ENCODE data around the gene SCAF1. TPM values are rescaled to one million over a fixed set of nuclear protein-coding genes. Genes with fewer than 3 reads are reported as not detected.
A peak's percentile ranks its signal among the peaks of the same experiment; 100 is the strongest.

Gene SCAF1
- total and polyA plus RNA-seq, 2 donors = 3.2 to 17.2 TPM

GRCh38 chr19:49691243-49692146 lies 49.5 kb downstream of the SCAF1 start:
- Histone ChIP-seq H3K36me3 (ENCODE audit: control insufficient read depth in 2 of 2, insufficient read depth in 2 of 2, low read length in 1 of 2) (peaks cover 7 to 16% of the 10 kb centered on the region in 2 donors), H3K9me3 (ENCODE audit: control insufficient read depth in 2 of 2, insufficient read depth in 1 of 2, low read length in 1 of 2) (peaks cover 0 to 20% of the 10 kb centered on the region in 2 donors), H3K4me3 (ENCODE audit: low read length in 2 of 2) (peak overlapping the region; percentile 16 to 34), H3K27me3 (ENCODE audit: control insufficient read depth in 2 of 2, insufficient read depth in 1 of 2, low read length in 1 of 2) (peaks cover 23 to 49% of the 10 kb centered on the region in 2 donors), H3K27ac (ENCODE audit: low read depth in 1 of 2, low read length in 1 of 2) (no peak overlapping the region), H3K4me1 (ENCODE audit: control insufficient read depth in 2 of 2, insufficient read depth in 2 of 2, low read length in 2 of 2) (peaks cover 4 to 15% of the 10 kb centered on the region in 2 donors)
- 19% methylated on average over 39 of the region's 39 CpGs for WGBS
- DNase-seq (ENCODE audit: low read depth in 6 of 9, low spot score in 9 of 9) = peak in 1 of 9 donors; percentile 44

DNA sequence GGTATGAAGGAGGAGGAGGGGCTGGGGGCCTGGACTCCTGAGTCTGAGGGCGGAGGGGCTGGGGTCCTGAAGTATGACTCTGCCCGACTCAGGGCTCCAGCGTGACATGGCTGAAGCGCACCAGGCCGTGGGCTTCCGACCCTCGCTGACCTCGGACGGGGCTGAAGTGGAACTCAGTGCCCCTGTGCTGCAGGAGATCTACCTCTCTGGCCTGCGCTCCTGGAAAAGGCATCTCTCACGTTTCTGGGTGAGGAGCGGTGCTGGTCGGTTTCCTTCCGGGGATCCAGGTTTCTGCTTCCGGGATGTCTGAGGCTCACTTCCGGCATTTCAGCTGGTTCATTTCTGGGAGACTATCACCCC lies 50.1 kb downstream of the SCAF1 start:
- Histone ChIP-seq H3K27ac (ENCODE audit: low read depth in 1 of 2, low read length in 1 of 2) (no peak overlapping the region), H3K36me3 (ENCODE audit: control insufficient read depth in 2 of 2, insufficient read depth in 2 of 2, low read length in 1 of 2) (peaks cover 3 to 9% of the 10 kb centered on the region in 2 donors), H3K9me3 (ENCODE audit: control insufficient read depth in 2 of 2, insufficient read depth in 1 of 2, low read length in 1 of 2) (peaks cover 0 to 20% of the 10 kb centered on the region in 2 donors), H3K4me1 (ENCODE audit: control insufficient read depth in 2 of 2, insufficient read depth in 2 of 2, low read length in 2 of 2) (peaks cover 4 to 15% of the 10 kb centered on the region in 2 donors), H3K27me3 (ENCODE audit: control insufficient read depth in 2 of 2, insufficient read depth in 1 of 2, low read length in 1 of 2) (peaks cover 23 to 49% of the 10 kb centered on the region in 2 donors), H3K4me3 (ENCODE audit: low read length in 2 of 2) (no peak overlapping the region)
- 89% methylated on average over 16 of the region's 16 CpGs for WGBS
- DNase-seq (ENCODE audit: low read depth in 6 of 9, low spot score in 9 of 9) = no peak

- H3K9me3 ChIP-seq (ENCODE audit: control insufficient read depth in 2 of 2, insufficient read depth in 1 of 2, low read length in 1 of 2) = peaks cover 0 to 6% of the 10 kb centered on the region in 2 donors
- H3K27me3 ChIP-seq (ENCODE audit: control insufficient read depth in 2 of 2, insufficient read depth in 1 of 2, low read length in 1 of 2) = peaks cover 6 to 33% of the 10 kb centered on the region in 2 donors
- no peak overlapping the region for H3K27ac ChIP-seq (ENCODE audit: low read depth in 1 of 2, low read length in 1 of 2)
- H3K36me3 ChIP-seq (ENCODE audit: control insufficient read depth in 2 of 2, insufficient read depth in 2 of 2, low read length in 1 of 2) = no peaks in the 10 kb centered on the region
- DNase-seq (ENCODE audit: low read depth in 6 of 9, low spot score in 9 of 9) = no peak
- WGBS = 89% methylated on average over 6 of the region's 6 CpGs
- H3K4me3 ChIP-seq (ENCODE audit: low read length in 2 of 2) = no peak overlapping the region
- peaks cover 0 to 7% of the 10 kb centered on the region in 2 donors for H3K4me1 ChIP-seq (ENCODE audit: control insufficient read depth in 2 of 2, insufficient read depth in 2 of 2, low read length in 2 of 2)
Measured at GRCh38 chr19:49696115-49696514, 54.1 kb downstream of the SCAF1 start.

DNA sequence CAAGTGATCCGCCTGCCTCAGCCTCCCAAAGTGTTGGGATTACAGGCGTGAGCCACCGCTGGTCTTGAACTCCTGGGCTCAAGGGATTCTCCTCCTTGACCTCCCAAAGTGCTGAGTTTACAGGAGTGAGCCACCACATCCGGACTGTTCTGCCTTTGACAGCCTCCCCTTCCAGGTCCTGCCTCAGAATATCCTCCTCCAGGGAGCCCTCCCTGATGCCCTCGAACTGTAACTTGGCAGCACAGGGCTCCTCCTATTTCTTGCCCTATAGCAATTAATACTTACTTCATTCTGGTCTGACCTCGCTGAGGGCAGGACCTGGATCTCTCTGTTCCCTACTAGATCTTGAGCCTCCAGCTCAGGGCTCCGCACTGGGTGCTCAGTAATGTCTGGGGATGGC lies 54.9 kb downstream of the SCAF1 start:
- Histone ChIP-seq H3K27me3 (ENCODE audit: control insufficient read depth in 2 of 2, insufficient read depth in 1 of 2, low read length in 1 of 2) (peaks cover 6 to 30% of the 10 kb centered on the region in 2 donors), H3K36me3 (ENCODE audit: control insufficient read depth in 2 of 2, insufficient read depth in 2 of 2, low read length in 1 of 2) (no peaks in the 10 kb centered on the region), H3K4me1 (ENCODE audit: control insufficient read depth in 2 of 2, insufficient read depth in 2 of 2, low read length in 2 of 2) (no peaks in the 10 kb centered on the region), H3K4me3 (ENCODE audit: low read length in 2 of 2) (no peak overlapping the region), H3K9me3 (ENCODE audit: control insufficient read depth in 2 of 2, insufficient read depth in 1 of 2, low read length in 1 of 2) (no peaks in the 10 kb centered on the region), H3K27ac (ENCODE audit: low read depth in 1 of 2, low read length in 1 of 2) (no peak overlapping the region)
- DNase-seq (ENCODE audit: low read depth in 6 of 9, low spot score in 9 of 9) = no peak
- 97% methylated on average over 7 of the region's 7 CpGs for WGBS

GRCh38 chr19:49699364-49699763 lies 57.4 kb downstream of the SCAF1 start:
- Histone ChIP-seq H3K27ac (ENCODE audit: low read depth in 1 of 2, low read length in 1 of 2) (no peak overlapping the region), H3K4me3 (ENCODE audit: low read length in 2 of 2) (no peak overlapping the region), H3K9me3 (ENCODE audit: control insufficient read depth in 2 of 2, insufficient read depth in 1 of 2, low read length in 1 of 2) (no peaks in the 10 kb centered on the region), H3K4me1 (ENCODE audit: control insufficient read depth in 2 of 2, insufficient read depth in 2 of 2, low read length in 2 of 2) (no peaks in the 10 kb centered on the region), H3K36me3 (ENCODE audit: control insufficient read depth in 2 of 2, insufficient read depth in 2 of 2, low read length in 1 of 2) (no peaks in the 10 kb centered on the region), H3K27me3 (ENCODE audit: control insufficient read depth in 2 of 2, insufficient read depth in 1 of 2, low read length in 1 of 2) (peaks cover 4 to 15% of the 10 kb centered on the region in 2 donors)
- 94% methylated on average over 5 of the region's 5 CpGs for WGBS
- DNase-seq (ENCODE audit: low read depth in 6 of 9, low spot score in 9 of 9) = no peak

DNA sequence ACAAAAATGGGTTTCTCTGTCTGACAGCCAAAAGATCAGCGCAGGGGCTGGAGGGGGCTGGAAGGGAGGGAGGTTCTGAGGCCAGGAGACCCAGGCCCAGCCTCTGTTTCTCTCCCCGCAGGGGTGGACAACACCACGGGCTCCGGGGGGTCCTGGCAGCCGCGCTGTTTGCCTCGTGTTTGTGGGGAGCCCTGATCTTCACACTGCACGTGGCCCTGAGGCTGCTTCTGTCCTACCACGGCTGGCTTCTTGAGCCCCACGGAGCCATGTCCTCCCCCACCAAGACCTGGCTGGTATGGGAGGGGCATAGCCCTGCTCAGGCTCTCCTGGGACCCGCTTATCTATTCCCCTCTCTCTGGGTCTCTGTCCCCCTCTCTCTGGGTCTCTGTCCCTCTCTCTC lies 58.6 kb downstream of the SCAF1 start:
- H3K9me3 ChIP-seq (ENCODE audit: control insufficient read depth in 2 of 2, insufficient read depth in 1 of 2, low read length in 1 of 2) = no peaks in the 10 kb centered on the region
- no peak overlapping the region for H3K27ac ChIP-seq (ENCODE audit: low read depth in 1 of 2, low read length in 1 of 2)
- WGBS = 73% methylated on average over 11 of the region's 11 CpGs
- H3K4me1 ChIP-seq (ENCODE audit: control insufficient read depth in 2 of 2, insufficient read depth in 2 of 2, low read length in 2 of 2) = no peaks in the 10 kb centered on the region
- DNase-seq (ENCODE audit: low read depth in 6 of 9, low spot score in 9 of 9) = no peak
- H3K36me3 ChIP-seq (ENCODE audit: control insufficient read depth in 2 of 2, insufficient read depth in 2 of 2, low read length in 1 of 2) = no peaks in the 10 kb centered on the region
- peaks cover 4 to 15% of the 10 kb centered on the region in 2 donors for H3K27me3 ChIP-seq (ENCODE audit: control insufficient read depth in 2 of 2, insufficient read depth in 1 of 2, low read length in 1 of 2)
- H3K4me3 ChIP-seq (ENCODE audit: low read length in 2 of 2) = no peak overlapping the region

DNA sequence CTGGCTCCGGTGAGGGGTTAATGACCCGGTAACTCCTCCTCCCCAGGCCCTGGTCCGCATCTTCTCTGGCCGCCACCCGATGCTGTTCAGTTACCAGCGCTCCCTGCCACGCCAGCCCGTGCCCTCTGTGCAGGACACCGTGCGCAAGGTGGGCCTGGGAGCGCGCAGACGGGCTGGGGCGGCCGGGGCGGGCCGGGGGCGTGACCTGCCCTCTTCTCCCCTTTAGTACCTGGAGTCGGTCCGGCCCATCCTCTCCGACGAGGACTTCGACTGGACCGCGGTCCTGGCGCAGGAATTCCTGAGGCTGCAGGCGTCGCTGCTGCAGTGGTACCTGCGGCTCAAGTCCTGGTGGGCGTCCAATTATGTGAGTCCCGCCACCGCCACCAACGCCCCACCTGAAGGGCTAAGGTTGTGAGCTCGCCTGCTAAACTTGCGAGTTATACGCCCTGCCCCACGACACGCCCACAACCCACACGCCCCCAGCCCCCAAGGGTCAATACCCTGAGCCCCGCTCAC lies 59.3 kb downstream of the SCAF1 start:
- Histone ChIP-seq H3K4me3 (ENCODE audit: low read length in 2 of 2) (no peak overlapping the region), H3K27ac (ENCODE audit: low read depth in 1 of 2, low read length in 1 of 2) (no peak overlapping the region), H3K4me1 (ENCODE audit: control insufficient read depth in 2 of 2, insufficient read depth in 2 of 2, low read length in 2 of 2) (no peaks in the 10 kb centered on the region), H3K27me3 (ENCODE audit: control insufficient read depth in 2 of 2, insufficient read depth in 1 of 2, low read length in 1 of 2) (peaks cover 4 to 15% of the 10 kb centered on the region in 2 donors), H3K36me3 (ENCODE audit: control insufficient read depth in 2 of 2, insufficient read depth in 2 of 2, low read length in 1 of 2) (no peaks in the 10 kb centered on the region), H3K9me3 (ENCODE audit: control insufficient read depth in 2 of 2, insufficient read depth in 1 of 2, low read length in 1 of 2) (no peaks in the 10 kb centered on the region)
- WGBS = 48% methylated on average over 40 of the region's 40 CpGs
- DNase-seq (ENCODE audit: low read depth in 6 of 9, low spot score in 9 of 9) = no peak

- WGBS = 91% methylated on average over 22 of the region's 22 CpGs
Measured at GRCh38 chr19:49704888-49705642, 63.1 kb downstream of the SCAF1 start.

DNA sequence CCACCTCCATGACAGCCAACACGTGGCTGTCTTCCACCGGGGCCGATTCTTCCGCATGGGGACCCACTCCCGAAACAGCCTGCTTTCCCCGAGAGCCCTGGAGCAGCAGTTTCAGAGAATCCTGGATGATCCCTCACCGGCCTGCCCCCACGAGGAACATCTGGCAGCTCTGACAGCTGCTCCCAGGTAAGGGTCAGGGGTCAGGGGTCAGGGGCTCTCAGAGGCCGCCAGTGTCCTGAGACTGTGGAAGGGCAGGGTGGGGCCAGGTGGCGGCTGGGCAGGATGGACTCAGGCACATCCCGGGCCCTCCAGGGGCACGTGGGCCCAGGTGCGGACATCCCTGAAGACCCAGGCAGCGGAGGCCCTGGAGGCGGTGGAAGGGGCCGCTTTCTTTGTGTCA lies 63.9 kb downstream of the SCAF1 start:
- Histone ChIP-seq H3K4me1 (ENCODE audit: control insufficient read depth in 2 of 2, insufficient read depth in 2 of 2, low read length in 2 of 2) (no peaks in the 10 kb centered on the region), H3K9me3 (ENCODE audit: control insufficient read depth in 2 of 2, insufficient read depth in 1 of 2, low read length in 1 of 2) (no peaks in the 10 kb centered on the region), H3K36me3 (ENCODE audit: control insufficient read depth in 2 of 2, insufficient read depth in 2 of 2, low read length in 1 of 2) (no peaks in the 10 kb centered on the region), H3K27me3 (ENCODE audit: control insufficient read depth in 2 of 2, insufficient read depth in 1 of 2, low read length in 1 of 2) (peaks cover 4 to 7% of the 10 kb centered on the region in 2 donors), H3K4me3 (ENCODE audit: low read length in 2 of 2) (no peak overlapping the region), H3K27ac (ENCODE audit: low read depth in 1 of 2, low read length in 1 of 2) (no peak overlapping the region)
- no peak for DNase-seq (ENCODE audit: low read depth in 6 of 9, low spot score in 9 of 9)
- WGBS = 96% methylated on average over 16 of the region's 16 CpGs

More at GRCh38 chr19:49704888-49705642, 63.1 kb downstream of the SCAF1 start:
- Histone ChIP-seq H3K36me3 (ENCODE audit: control insufficient read depth in 2 of 2, insufficient read depth in 2 of 2, low read length in 1 of 2) (no peaks in the 10 kb centered on the region), H3K27ac (ENCODE audit: low read depth in 1 of 2, low read length in 1 of 2) (no peak overlapping the region), H3K4me3 (ENCODE audit: low read length in 2 of 2) (no peak overlapping the region), H3K9me3 (ENCODE audit: control insufficient read depth in 2 of 2, insufficient read depth in 1 of 2, low read length in 1 of 2) (no peaks in the 10 kb centered on the region), H3K27me3 (ENCODE audit: control insufficient read depth in 2 of 2, insufficient read depth in 1 of 2, low read length in 1 of 2) (peaks cover 4 to 15% of the 10 kb centered on the region in 2 donors), H3K4me1 (ENCODE audit: control insufficient read depth in 2 of 2, insufficient read depth in 2 of 2, low read length in 2 of 2) (no peaks in the 10 kb centered on the region)
- DNase-seq (ENCODE audit: low read depth in 6 of 9, low spot score in 9 of 9) = no peak

All from thymus (tissue), 11 donors.